ENCODE data around the gene ITSN1.

- TF ChIP-seq REST (IDR thresholded peaks at IDR 0.05; ENCODE audit: insufficient read depth in 1 of 2, low read depth in 2 of 2, low read length in 2 of 2), result no peak
- no peak for TF ChIP-seq TAF1 (IDR thresholded peaks at IDR 0.05; ENCODE audit: borderline replicate concordance, insufficient read depth, low read length)
- no peak for TF ChIP-seq POLR2AphosphoS5 (IDR thresholded peaks at IDR 0.05; ENCODE audit: low read depth, low read length)
These were observed 168.5 kb downstream of the ITSN1 start for GRCh38 chr21:33810766-33811165.

All from PFSK-1 (cell line).